Measurements from ENCODE around the gene LINGO3. TPM values are rescaled to one million over a fixed set of nuclear protein-coding genes. Genes with fewer than 3 reads are reported as not detected.

LINGO3 gene
- total and polyA plus RNA-seq, 3 donors from 2014 or later = 0.45 to 3.5 (median 2.1) TPM

GRCh38 chr19:2271234-2272103, 36.5 kb downstream of the LINGO3 start:
- TF ChIP-seq CTCF (IDR thresholded peaks at IDR 0.05) (no peak), POLR2A (IDR thresholded peaks at IDR 0.05) (no peak)
- Histone ChIP-seq H3K27me3 (no peaks in the 10 kb centered on the region), H3K36me3 (ENCODE audit: low read depth, missing control alignments) (no peaks in the 10 kb centered on the region), H3K9me3 (no peaks in the 10 kb centered on the region), H3K27ac (peak overlapping the region; percentile 99), H3K4me1 (peaks cover 50% of the 10 kb centered on the region), H3K4me3 (peak overlapping the region; percentile 80 to 100)
- no peak for DNase-seq
- 13 to 15% methylated on average over 25 to 39 of the region's 43 CpGs for WGBS, 2 donors
- intact Hi-C loops (cut with DNase I; ENCODE audit: low total_unique reads) = loop anchor here (5.0 to 10.0 kb wide), 3 partner anchors 39 to 123 kb away; partner anchors contain the start of gene AP3D1

- Histone ChIP-seq H3K27ac (peak overlapping the region; percentile 99), H3K27me3 (no peaks in the 10 kb centered on the region), H3K4me1 (peaks cover 43% of the 10 kb centered on the region), H3K4me3 (peak overlapping the region; percentile 80 to 100), H3K9me3 (no peaks in the 10 kb centered on the region), H3K36me3 (ENCODE audit: low read depth, missing control alignments) (no peaks in the 10 kb centered on the region)
- no peak for TF ChIP-seq CTCF (IDR thresholded peaks at IDR 0.05)
- TF ChIP-seq POLR2A (IDR thresholded peaks at IDR 0.05) = no peak
- WGBS, 2 donors = 0 to 1% methylated on average over 12 to 60 of the region's 88 CpGs
- peak; percentile 79 for DNase-seq
- intact Hi-C loops (cut with DNase I; ENCODE audit: low total_unique reads) = loop anchor here (5.0 to 10.0 kb wide), 3 partner anchors 38 to 124 kb away; partner anchors contain the start of gene AP3D1
These were observed 37.3 kb downstream of the LINGO3 start for GRCh38 chr19:2270423-2271233.

DNA sequence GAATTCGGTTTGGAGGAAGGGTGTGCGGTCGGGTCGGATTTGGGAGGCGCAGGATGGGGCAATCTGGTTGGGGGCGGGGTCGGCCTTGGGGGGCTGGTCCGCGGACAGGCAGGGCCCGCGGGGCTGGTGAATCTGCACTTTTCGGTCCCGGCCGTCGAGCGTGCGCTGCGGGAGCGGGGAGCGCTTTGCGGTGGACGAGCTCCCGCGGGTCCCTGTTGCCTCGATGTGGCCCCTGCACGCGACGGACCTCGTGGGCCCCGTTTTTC, 37.9 kb downstream of the LINGO3 start:
- intact Hi-C loops (cut with DNase I; ENCODE audit: low total_unique reads) = loop anchor here (5.0 to 10.0 kb wide), 3 partner anchors 38 to 125 kb away; partner anchors contain the start of gene AP3D1
- Histone ChIP-seq H3K27ac (peak overlapping the region; percentile 99), H3K36me3 (ENCODE audit: low read depth, missing control alignments) (no peaks in the 10 kb centered on the region), H3K9me3 (no peaks in the 10 kb centered on the region), H3K4me3 (peak overlapping the region; percentile 80 to 100), H3K4me1 (peaks cover 37% of the 10 kb centered on the region), H3K27me3 (no peaks in the 10 kb centered on the region)
- no peak for TF ChIP-seq POLR2A (IDR thresholded peaks at IDR 0.05)
- TF ChIP-seq CTCF (IDR thresholded peaks at IDR 0.05) = no peak
- DNase-seq = no peak
- WGBS, 2 donors = 0% methylated on average over 12 to 13 of the region's 30 CpGs

GRCh38 chr19:2269244-2270156, 38.5 kb downstream of the LINGO3 start:
- H3K4me3 ChIP-seq = peak overlapping the region; percentile 80 to 100
- peak overlapping the region; percentile 99 for H3K27ac ChIP-seq
- TF ChIP-seq CTCF (IDR thresholded peaks at IDR 0.05) (peak in 2 of 3 experiments; percentile 47 to 71), POLR2A (IDR thresholded peaks at IDR 0.05) (peak; percentile 100)
- 0 to 1% methylated on average over 4 to 91 of the region's 103 CpGs for WGBS, 2 donors
- peaks cover 34% of the 10 kb centered on the region for H3K4me1 ChIP-seq
- intact Hi-C loops (cut with DNase I; ENCODE audit: low total_unique reads) = loop anchor here (5.0 to 10.0 kb wide), 3 partner anchors 37 to 125 kb away; partner anchors contain the start of gene AP3D1
- peak; percentile 98 for DNase-seq
- H3K27me3 ChIP-seq = no peaks in the 10 kb centered on the region
- H3K9me3 ChIP-seq = no peaks in the 10 kb centered on the region
- H3K36me3 ChIP-seq (ENCODE audit: low read depth, missing control alignments) = no peaks in the 10 kb centered on the region

Measured in testis (tissue), 3 donors.